Globus pallidus (tissue), 1 donor: ENCODE measurements around the gene FBXO31.
"Not testable (repeated sequence)": the region's sequence is repeated elsewhere in the genome, so short reads cannot be mapped to it uniquely, and the experiment has no call there.

ENCODE experiments used
- DNase-seq: peaks from one replicate; pipeline ENCODE4 v3.0.0-alpha.2; 2015; ENCODE audit warnings: low spot score

Gene FBXO31

GRCh38 chr16:87387942-87388817 lies 4.6 kb upstream of the FBXO31 start:
- peak; percentile 99 for DNase-seq

GRCh38 chr16:87384875-87385167 lies 1.2 kb upstream of the FBXO31 start:
- DNase-seq: not testable (repeated sequence)

- no peak for DNase-seq
Observed at GRCh38 chr16:87384162-87384874, 742 bp upstream of the FBXO31 start.

GRCh38 chr16:87382023-87382785 lies 1.4 kb downstream of the FBXO31 start:
- no peak for DNase-seq

GRCh38 chr16:87380881-87381280 lies 2.7 kb downstream of the FBXO31 start:
- no peak for DNase-seq

- no peak for DNase-seq
Observed at GRCh38 chr16:87380403-87380802, 3.2 kb downstream of the FBXO31 start.

- not testable (repeated sequence) for DNase-seq
Observed at GRCh38 chr16:87379312-87379752, 4.2 kb downstream of the FBXO31 start.

GRCh38 chr16:87376660-87377059 lies 6.9 kb downstream of the FBXO31 start:
- DNase-seq: no peak

GRCh38 chr16:87375426-87376135 lies 8.0 kb downstream of the FBXO31 start:
- DNase-seq: no peak

GRCh38 chr16:87374313-87374712 lies 9.3 kb downstream of the FBXO31 start:
- no peak for DNase-seq

- no peak for DNase-seq
Observed at GRCh38 chr16:87372305-87372704, 11.3 kb downstream of the FBXO31 start.

GRCh38 chr16:87371261-87371866 lies 12.2 kb downstream of the FBXO31 start:
- no peak for DNase-seq

GRCh38 chr16:87369796-87370719 lies 13.5 kb downstream of the FBXO31 start:
- DNase-seq: no peak

- DNase-seq: no peak
Observed at GRCh38 chr16:87369117-87369765, 14.3 kb downstream of the FBXO31 start.

- no peak for DNase-seq
Observed at GRCh38 chr16:87368029-87368770, 15.4 kb downstream of the FBXO31 start.

- DNase-seq: no peak
Observed at GRCh38 chr16:87367529-87367928, 16.0 kb downstream of the FBXO31 start.

- DNase-seq: no peak
Observed at GRCh38 chr16:87366930-87367329, 16.6 kb downstream of the FBXO31 start.

- no peak for DNase-seq
Observed at GRCh38 chr16:87366288-87366687, 17.3 kb downstream of the FBXO31 start.

- DNase-seq: no peak
Observed at GRCh38 chr16:87365021-87365713, 18.4 kb downstream of the FBXO31 start.
